Adrenal gland (tissue), 12 donors: ENCODE data around the gene TLE5. TPM values are rescaled to one million over a fixed set of nuclear protein-coding genes. Genes with fewer than 3 reads are reported as not detected.
"Not testable (repeated sequence)": the region's sequence is repeated elsewhere in the genome, so short reads cannot be mapped to it uniquely, and the experiment has no call there.

Experiments used
- DNase-seq, 7 donors: peaks; one replicate each; pipeline ENCODE4 v3.0.0-alpha.2; 2019 to 2020
- H3K27ac ChIP-seq, 5 donors: fragments of 200-600 bp; sonication (generic) in 4 of 5; 1 replicate in 3 of 5; 2 replicates in 2 of 5; pipeline versions ENCODE4 v1.5.1 to v1.8.0; 2016 to 2020; ENCODE audit warnings: mild to moderate bottlenecking in 1 of 5
- H3K27me3 ChIP-seq: fragments of 200-600 bp; 2 replicates; pipeline ENCODE4 v1.8.0; 2021
- H3K36me3 ChIP-seq, 2 donors: fragments of 200-600 bp; replicated peaks in 1 of 2; 1 replicate in 1 of 2; 2 replicates in 1 of 2; pipeline versions ENCODE4 v1.5.1 to v1.8.0; 2018 to 2022
- H3K4me1 ChIP-seq, 2 donors: fragments of 200-600 bp; replicated peaks in 1 of 2; 1 replicate in 1 of 2; 2 replicates in 1 of 2; pipeline versions ENCODE4 v1.5.1 to v1.8.0; 2018 to 2021
- H3K4me3 ChIP-seq, 4 donors: fragments of 200-600 bp; sonication (generic) in 3 of 4; one replicate each; pipeline ENCODE4 v1.5.1; 2016 to 2018
- H3K9me3 ChIP-seq, 3 donors: fragments of 200-600 bp; sonication (generic) in 1 of 3; replicated peaks in 1 of 3; 1 replicate in 2 of 3; 2 replicates in 1 of 3; pipeline versions ENCODE4 v1.5.1 to v1.8.0; 2016 to 2021
- POLR2A ChIP-seq, 2 donors: fragments of 450-650 bp; IDR thresholded peaks; one replicate each; pipeline ENCODE4 v1.6.1; 2017; ENCODE audit warnings: antibody characterized with exemption in 2 of 2, mild to moderate bottlenecking in 2 of 2, moderate library complexity in 1 of 2
- WGBS, 4 donors: extraction: QIAGEN DNeasy Blood & Tissue Kit in 2 of 4; methylation state at CpG; one replicate each; pipeline versions ENCODE4 v1.1.5 to v1.1.7; 2013 to 2017; 5-methylcytosine and 5-hydroxymethylcytosine counted together
- intact Hi-C, 2 donors: fragments of 100-400 bp; cut with DNase I; formaldehyde crosslinking; loops; one replicate each; pipeline versions ENCODE4 v1.14.1 to v1.15.0; 2022 to 2023
- polyA plus RNA-seq, 3 donors: library from polyadenylated mRNA; stranded (reverse); fragments of 200-250 nt in 2 of 3; fragments of 350-450 nt in 1 of 3; fragmentation: Illumina TruSeq in 1 of 3; extraction: RNeasy Lipid Tissue Mini Kit (QIAGEN cat#74804) in 1 of 3; gene quantifications; one replicate each; pipeline ENCODE4 v1.2.3, GENCODE V29; 2013 to 2014
- total RNA-seq, 9 donors: library from RNA; depleted of rRNA in 4 of 9; stranded (reverse); fragments of >200 nt in 4 of 9; fragments of 120-200 nt in 1 of 9; fragmentation: NEBNext Ultra II Directional in 1 of 9; extraction: Animal tissue kit (Norgen Biotek cat#: 25700) in 1 of 9; gene quantifications; one replicate each; pipeline versions ENCODE4 v1.1.0 to v1.2.4, GENCODE V29; 2013 to 2023
- TF ChIP-seq, protein P1 (sequence below), 6 experiments: fragments of 450-650 bp in 4 of 6; fragments of 200-600 bp in 2 of 6; sonication (generic) in 1 of 6; IDR thresholded peaks; 1 replicate in 5 of 6; 2 replicates in 1 of 6; pipeline versions ENCODE4 v1.5.1 to v1.8.0; 2016 to 2021; ENCODE audit warnings: antibody characterized with exemption in 6 of 6, mild to moderate bottlenecking in 2 of 6, moderate library complexity in 1 of 6
- donor health status: healthy with polysubstance abuse.
- donor health status: Bipolar disorder and iron deficiency.
- donor health status: DM: yes; HTN: yes; CAD: no.
- donor health status: DM: no; HTN: no; CAD: no.
- donor health status: DM: no; HTN: no; CAD: no.
- donor health status: DM: yes; HTN: yes; CAD: no.

Gene TLE5
- total and polyA plus RNA-seq, 12 donors = 167 to 2,300 (median 670) TPM

GRCh38 chr19:3053218-3053621, 9.1 kb downstream of the TLE5 start:
- no peak for DNase-seq
- Histone ChIP-seq H3K4me1 (peaks cover 26 to 34% of the 10 kb centered on the region in 2 donors), H3K9me3 (no peaks in the 10 kb centered on the region), H3K27me3 (no peaks in the 10 kb centered on the region), H3K27ac (peak overlapping the region in 2 of 5 donors; percentile 26 to 96), H3K36me3 (peaks cover 0 to 40% of the 10 kb centered on the region in 2 donors), H3K4me3 (no peak overlapping the region)
- TF ChIP-seq, protein P1, sequence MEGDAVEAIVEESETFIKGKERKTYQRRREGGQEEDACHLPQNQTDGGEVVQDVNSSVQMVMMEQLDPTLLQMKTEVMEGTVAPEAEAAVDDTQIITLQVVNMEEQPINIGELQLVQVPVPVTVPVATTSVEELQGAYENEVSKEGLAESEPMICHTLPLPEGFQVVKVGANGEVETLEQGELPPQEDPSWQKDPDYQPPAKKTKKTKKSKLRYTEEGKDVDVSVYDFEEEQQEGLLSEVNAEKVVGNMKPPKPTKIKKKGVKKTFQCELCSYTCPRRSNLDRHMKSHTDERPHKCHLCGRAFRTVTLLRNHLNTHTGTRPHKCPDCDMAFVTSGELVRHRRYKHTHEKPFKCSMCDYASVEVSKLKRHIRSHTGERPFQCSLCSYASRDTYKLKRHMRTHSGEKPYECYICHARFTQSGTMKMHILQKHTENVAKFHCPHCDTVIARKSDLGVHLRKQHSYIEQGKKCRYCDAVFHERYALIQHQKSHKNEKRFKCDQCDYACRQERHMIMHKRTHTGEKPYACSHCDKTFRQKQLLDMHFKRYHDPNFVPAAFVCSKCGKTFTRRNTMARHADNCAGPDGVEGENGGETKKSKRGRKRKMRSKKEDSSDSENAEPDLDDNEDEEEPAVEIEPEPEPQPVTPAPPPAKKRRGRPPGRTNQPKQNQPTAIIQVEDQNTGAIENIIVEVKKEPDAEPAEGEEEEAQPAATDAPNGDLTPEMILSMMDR (IDR thresholded peaks at IDR 0.05) = no peak
- TF ChIP-seq POLR2A (IDR thresholded peaks at IDR 0.05) = no peak
- 69 to 80% (median 74%) methylated on average over 11 to 15 of the region's 15 CpGs for WGBS, 4 donors
- intact Hi-C loops = no loop called here

GRCh38 chr19:3050016-3050415, 12.3 kb downstream of the TLE5 start:
- peaks cover 4 to 17% of the 10 kb centered on the region in 2 donors for H3K4me1 ChIP-seq
- H3K9me3 ChIP-seq, intact Hi-C loops, H3K27ac ChIP-seq, H3K27me3 ChIP-seq, DNase-seq, H3K4me3 ChIP-seq: not testable (repeated sequence)
- peaks cover 0 to 23% of the 10 kb centered on the region in 2 donors for H3K36me3 ChIP-seq
- WGBS, 4 donors = 93 to 98% (median 95%) methylated on average over 7 of the region's 7 CpGs

GRCh38 chr19:3049089-3049488, 13.2 kb downstream of the TLE5 start:
- whole genome bisulfite sequencing, 4 donors = 90 to 96% (median 91%) methylated on average over 3 of the region's 3 CpGs
- H3K27ac ChIP-seq = no peak overlapping the region

GRCh38 chr19:3048190-3048533, 14.1 kb downstream of the TLE5 start:
- DNase-seq = no peak
- peak overlapping the region in 3 of 5 donors; percentile 68 to 88 (median 72) for H3K27ac ChIP-seq
- 73 to 86% (median 81%) methylated on average over 5 of the region's 5 CpGs for WGBS, 4 donors
- peak overlapping the region in 1 of 4 donors; percentile 64 for H3K4me3 ChIP-seq
- no peak for TF ChIP-seq POLR2A (IDR thresholded peaks at IDR 0.05)
- TF ChIP-seq, protein P1 (IDR thresholded peaks at IDR 0.05) = no peak
- H3K36me3 ChIP-seq = peaks cover 0 to 5% of the 10 kb centered on the region in 2 donors
- no peaks in the 10 kb centered on the region for H3K27me3 ChIP-seq
- intact Hi-C loops = no loop called here
- no peaks in the 10 kb centered on the region for H3K9me3 ChIP-seq
- peaks cover 4 to 11% of the 10 kb centered on the region in 2 donors for H3K4me1 ChIP-seq

More at GRCh38 chr19:3049089-3049488, 13.2 kb downstream of the TLE5 start:
- Histone ChIP-seq H3K36me3 (peaks cover 0 to 14% of the 10 kb centered on the region in 2 donors), H3K4me1 (peaks cover 4 to 11% of the 10 kb centered on the region in 2 donors), H3K4me3 (no peak overlapping the region), H3K9me3 (no peaks in the 10 kb centered on the region), H3K27me3 (no peaks in the 10 kb centered on the region)
- no peak for DNase-seq
- intact Hi-C loops = no loop called here
- no peak for TF ChIP-seq POLR2A (IDR thresholded peaks at IDR 0.05)
- TF ChIP-seq, protein P1 (IDR thresholded peaks at IDR 0.05) = no peak

DNA sequence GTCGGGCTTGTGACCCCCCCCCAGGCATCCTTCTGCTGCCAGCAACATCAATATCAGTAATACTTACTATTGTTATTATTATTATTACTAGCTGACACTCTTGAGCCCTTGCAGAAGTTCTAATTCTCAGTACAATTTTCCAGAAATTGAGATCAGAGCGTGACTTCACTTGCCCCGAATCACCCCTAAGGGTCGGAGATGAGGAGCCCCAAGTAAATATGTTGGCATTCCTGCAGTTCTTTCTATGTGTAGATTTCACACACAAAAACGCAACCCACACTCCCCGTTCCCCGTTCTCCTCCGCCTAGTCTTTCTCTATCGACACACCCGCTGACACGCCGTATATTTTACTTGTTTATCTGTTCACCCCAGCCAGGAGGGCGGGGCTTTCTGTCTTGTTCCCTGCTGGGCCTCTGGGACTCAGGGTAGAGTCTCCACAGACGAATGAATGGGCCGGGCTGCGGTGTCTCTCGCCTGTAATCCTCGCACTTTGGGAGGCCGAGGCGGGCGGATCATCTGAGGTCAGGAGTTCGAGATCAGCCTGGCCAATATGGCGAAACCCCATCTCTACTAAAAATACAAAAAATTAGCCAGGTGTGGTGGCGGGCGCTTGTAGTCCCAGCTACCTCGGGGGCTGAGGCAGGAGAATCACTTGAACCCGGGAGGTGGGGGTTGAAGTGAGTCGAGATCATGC, 14.7 kb downstream of the TLE5 start:
- Histone ChIP-seq H3K4me1 (peaks cover 4 to 11% of the 10 kb centered on the region in 2 donors), H3K27ac (peak overlapping the region in 4 of 5 donors; percentile 23 to 88 (median 70)), H3K36me3 (no peaks in the 10 kb centered on the region), H3K9me3 (no peaks in the 10 kb centered on the region), H3K27me3 (no peaks in the 10 kb centered on the region), H3K4me3 (peak overlapping the region in 2 of 4 donors; percentile 12 to 64)
- peak in 1 of 2 donors; percentile 77 for TF ChIP-seq POLR2A (IDR thresholded peaks at IDR 0.05)
- TF ChIP-seq, protein P1 (IDR thresholded peaks at IDR 0.05) = no peak
- intact Hi-C loops = no loop called here
- peak; percentile 86 to 96 (median 94) for DNase-seq
- WGBS, 4 donors = 8 to 13% (median 11%) methylated on average over 28 of the region's 28 CpGs
